ENCODE results near the gene JSRP1.
A peak's percentile ranks its signal among the peaks of the same experiment; 100 is the strongest.

JSRP1 gene, protein sequence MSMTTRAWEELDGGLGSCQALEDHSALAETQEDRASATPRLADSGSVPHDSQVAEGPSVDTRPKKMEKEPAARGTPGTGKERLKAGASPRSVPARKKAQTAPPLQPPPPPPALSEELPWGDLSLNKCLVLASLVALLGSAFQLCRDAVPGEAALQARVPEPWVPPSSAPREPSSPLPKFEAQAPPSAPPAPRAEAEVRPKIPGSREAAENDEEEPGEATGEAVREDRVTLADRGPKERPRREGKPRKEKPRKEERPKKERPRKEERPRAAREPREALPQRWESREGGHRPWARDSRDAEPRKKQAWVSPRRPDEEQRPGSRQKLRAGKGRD

DNA sequence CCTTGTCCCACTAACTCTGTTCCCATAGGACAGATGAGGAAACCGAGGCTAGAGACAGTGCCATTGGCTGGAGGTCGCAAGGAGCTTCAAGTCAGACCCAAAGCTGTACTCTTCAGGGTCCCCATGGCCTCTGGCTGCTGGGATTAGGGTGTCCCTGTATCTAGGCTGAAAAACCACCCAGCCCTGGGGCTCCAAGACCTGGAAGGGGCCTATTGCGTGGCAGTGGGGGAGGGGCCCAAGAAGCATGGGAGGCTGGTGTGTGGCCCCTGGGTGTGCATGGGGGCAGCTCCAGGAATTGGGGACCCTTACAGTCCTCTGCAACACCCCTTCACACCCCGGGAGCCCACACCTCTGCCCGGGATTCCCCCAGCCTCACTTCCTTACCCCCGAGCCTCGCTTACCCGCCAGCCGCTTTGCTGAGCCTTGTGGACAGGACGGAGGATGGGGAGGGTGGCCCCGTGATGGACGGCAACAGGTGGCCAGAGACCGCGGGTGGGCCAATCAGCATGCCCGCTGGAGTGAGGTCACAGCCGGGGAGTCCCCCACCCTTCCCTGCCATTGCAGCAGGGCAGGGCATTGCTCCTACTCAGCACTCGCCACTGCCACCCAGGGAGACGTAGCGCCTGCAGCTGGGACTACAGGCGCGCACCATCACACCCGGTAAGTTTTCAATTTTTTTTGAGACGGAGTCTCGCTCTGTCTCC is at the start of gene JSRP1:
Gene JSRP1 (minus strand): TSS at position 436 of the 704 bp plus-strand sequence. CDS start 1,103 bp downstream, outside the sequence.
- Histone ChIP-seq H3K4me3 (ENCODE audit: low read depth in 1 of 5, low read length in 5 of 5) (no peak within 1 kb of the TSS), H3K27ac (ENCODE audit: low read depth, low read length) (no peak within 1 kb of the TSS), H3K9ac (ENCODE audit: low read length in 5 of 5) (no peak within 1 kb of the TSS), H3K9me3 (ENCODE audit: control insufficient read depth in 5 of 5, low read length in 5 of 5) (no peaks in the 10 kb centered on the region), H3K27me3 (ENCODE audit: control insufficient read depth in 5 of 5, insufficient read depth in 4 of 5, low read length in 5 of 5) (peaks cover 26 to 29% (median 28%) of the 10 kb centered on the region in 5 donors), H3K36me3 (ENCODE audit: control insufficient read depth in 5 of 5, insufficient read depth in 5 of 5, low read length in 5 of 5) (no peaks in the 10 kb centered on the region), H3K4me1 (ENCODE audit: control insufficient read depth in 5 of 5, insufficient read depth in 5 of 5, low read length in 5 of 5) (peaks cover 0 to 29% (median 22%) of the 10 kb centered on the region in 5 donors)

DNA sequence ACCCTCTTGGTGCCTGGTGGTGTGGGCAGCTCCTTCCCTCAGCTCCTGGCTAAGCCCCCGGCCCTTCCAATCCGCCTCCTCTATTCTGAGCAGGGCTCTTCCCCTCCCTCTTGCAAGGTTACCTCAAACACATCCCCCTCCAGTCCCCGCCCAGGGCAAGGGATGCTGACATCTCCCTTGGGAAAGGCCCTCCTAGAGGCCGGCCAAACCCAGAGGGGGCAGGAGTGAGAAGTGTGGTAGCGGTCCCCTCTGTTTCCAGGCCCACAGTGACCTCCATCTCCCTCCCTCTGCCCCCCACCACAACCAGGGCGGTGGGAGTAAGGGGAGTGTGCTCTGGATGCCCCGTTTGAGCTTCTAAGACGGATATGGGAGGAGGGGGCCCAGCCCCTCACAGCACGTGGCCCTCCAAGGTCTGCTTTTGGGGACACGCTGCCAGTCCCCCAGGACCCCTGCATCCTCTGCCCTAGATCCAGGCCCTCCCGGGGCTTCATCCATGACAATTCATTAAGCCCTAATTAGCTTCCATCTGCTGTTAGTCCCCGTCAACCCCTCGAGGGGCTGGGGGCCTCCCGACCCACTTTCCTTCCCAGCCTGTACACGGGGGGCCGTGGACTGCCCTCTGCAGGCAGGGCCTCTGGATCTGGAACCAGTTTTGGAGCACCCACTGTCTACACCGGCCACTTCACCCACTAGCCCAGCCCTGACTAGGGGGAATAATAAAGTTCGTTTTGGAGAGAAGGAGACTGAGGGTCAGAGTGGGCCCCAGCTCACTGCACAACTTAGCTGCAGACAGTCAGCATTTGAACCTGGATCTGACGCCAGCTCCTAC is 49.4 kb upstream of the JSRP1 start:
- Histone ChIP-seq H3K36me3 (ENCODE audit: control insufficient read depth in 5 of 5, insufficient read depth in 5 of 5, low read length in 5 of 5) (no peaks in the 10 kb centered on the region), H3K4me3 (ENCODE audit: low read depth in 1 of 5, low read length in 5 of 5) (no peak overlapping the region), H3K4me1 (ENCODE audit: control insufficient read depth in 5 of 5, insufficient read depth in 5 of 5, low read length in 5 of 5) (peaks cover 0 to 20% (median 11%) of the 10 kb centered on the region in 5 donors), H3K9me3 (ENCODE audit: control insufficient read depth in 5 of 5, low read length in 5 of 5) (no peaks in the 10 kb centered on the region), H3K27me3 (ENCODE audit: control insufficient read depth in 5 of 5, insufficient read depth in 4 of 5, low read length in 5 of 5) (peaks cover 33 to 65% (median 56%) of the 10 kb centered on the region in 5 donors), H3K9ac (ENCODE audit: low read length in 5 of 5) (no peak overlapping the region), H3K27ac (ENCODE audit: low read depth, low read length) (no peak overlapping the region)

- Histone ChIP-seq H3K9ac (ENCODE audit: low read length in 5 of 5) (no peak overlapping the region), H3K4me1 (ENCODE audit: control insufficient read depth in 5 of 5, insufficient read depth in 5 of 5, low read length in 5 of 5) (peaks cover 0 to 18% (median 9%) of the 10 kb centered on the region in 5 donors), H3K36me3 (ENCODE audit: control insufficient read depth in 5 of 5, insufficient read depth in 5 of 5, low read length in 5 of 5) (no peaks in the 10 kb centered on the region), H3K9me3 (ENCODE audit: control insufficient read depth in 5 of 5, low read length in 5 of 5) (no peaks in the 10 kb centered on the region), H3K27ac (ENCODE audit: low read depth, low read length) (no peak overlapping the region), H3K27me3 (ENCODE audit: control insufficient read depth in 5 of 5, insufficient read depth in 4 of 5, low read length in 5 of 5) (peaks cover 22 to 53% (median 44%) of the 10 kb centered on the region in 5 donors), H3K4me3 (ENCODE audit: low read depth in 1 of 5, low read length in 5 of 5) (no peak overlapping the region)
Measured at GRCh38 chr19:2303211-2303798, 47.1 kb upstream of the JSRP1 start.

- no peaks in the 10 kb centered on the region for H3K9me3 ChIP-seq (ENCODE audit: control insufficient read depth in 5 of 5, low read length in 5 of 5)
- H3K27me3 ChIP-seq (ENCODE audit: control insufficient read depth in 5 of 5, insufficient read depth in 4 of 5, low read length in 5 of 5): peaks cover 21 to 49% (median 41%) of the 10 kb centered on the region in 5 donors
- H3K9ac ChIP-seq (ENCODE audit: low read length in 5 of 5): peak overlapping the region in 1 of 5 donors; percentile 35
- H3K4me1 ChIP-seq (ENCODE audit: control insufficient read depth in 5 of 5, insufficient read depth in 5 of 5, low read length in 5 of 5): peaks cover 0 to 13% (median 7%) of the 10 kb centered on the region in 5 donors
- H3K27ac ChIP-seq (ENCODE audit: low read depth, low read length): no peak overlapping the region
- H3K36me3 ChIP-seq (ENCODE audit: control insufficient read depth in 5 of 5, insufficient read depth in 5 of 5, low read length in 5 of 5): no peaks in the 10 kb centered on the region
- peak overlapping the region in 4 of 5 donors; percentile 11 to 49 (median 40) for H3K4me3 ChIP-seq (ENCODE audit: low read depth in 1 of 5, low read length in 5 of 5)
Measured at GRCh38 chr19:2302319-2303210, 46.3 kb upstream of the JSRP1 start.

DNA sequence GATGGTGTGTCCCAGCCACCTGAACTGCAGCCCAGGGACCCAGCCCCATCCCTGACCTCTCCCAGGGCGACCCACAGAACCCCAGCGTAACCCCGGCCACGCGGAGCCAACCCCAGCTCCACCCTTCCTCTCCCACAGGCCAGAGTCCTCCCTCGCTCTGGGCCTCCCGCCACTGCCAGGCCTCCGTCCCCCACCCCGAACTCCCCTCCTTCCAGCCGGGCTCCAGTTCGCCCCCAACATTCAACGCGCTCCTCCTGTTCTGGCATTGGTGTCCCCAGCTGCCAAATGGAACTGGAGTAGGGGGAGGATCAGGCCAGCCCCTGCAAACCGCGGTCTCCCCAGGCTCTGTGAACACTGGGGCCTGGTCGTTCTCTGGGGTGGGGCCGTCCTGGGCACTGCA is 44.3 kb upstream of the JSRP1 start:
- H3K27ac ChIP-seq (ENCODE audit: low read depth, low read length): no peak overlapping the region
- H3K36me3 ChIP-seq (ENCODE audit: control insufficient read depth in 5 of 5, insufficient read depth in 5 of 5, low read length in 5 of 5): no peaks in the 10 kb centered on the region
- peaks cover 9 to 40% (median 32%) of the 10 kb centered on the region in 5 donors for H3K27me3 ChIP-seq (ENCODE audit: control insufficient read depth in 5 of 5, insufficient read depth in 4 of 5, low read length in 5 of 5)
- no peaks in the 10 kb centered on the region for H3K9me3 ChIP-seq (ENCODE audit: control insufficient read depth in 5 of 5, low read length in 5 of 5)
- H3K9ac ChIP-seq (ENCODE audit: low read length in 5 of 5): no peak overlapping the region
- H3K4me3 ChIP-seq (ENCODE audit: low read depth in 1 of 5, low read length in 5 of 5): no peak overlapping the region
- peaks cover 0 to 12% (median 7%) of the 10 kb centered on the region in 5 donors for H3K4me1 ChIP-seq (ENCODE audit: control insufficient read depth in 5 of 5, insufficient read depth in 5 of 5, low read length in 5 of 5)

GRCh38 chr19:2296141-2296540 is 39.9 kb upstream of the JSRP1 start:
- Histone ChIP-seq H3K27me3 (ENCODE audit: control insufficient read depth in 5 of 5, insufficient read depth in 4 of 5, low read length in 5 of 5) (peaks cover 7 to 36% (median 31%) of the 10 kb centered on the region in 5 donors), H3K4me1 (ENCODE audit: control insufficient read depth in 5 of 5, insufficient read depth in 5 of 5, low read length in 5 of 5) (peaks cover 0 to 15% (median 13%) of the 10 kb centered on the region in 5 donors), H3K27ac (ENCODE audit: low read depth, low read length) (no peak overlapping the region)

DNA sequence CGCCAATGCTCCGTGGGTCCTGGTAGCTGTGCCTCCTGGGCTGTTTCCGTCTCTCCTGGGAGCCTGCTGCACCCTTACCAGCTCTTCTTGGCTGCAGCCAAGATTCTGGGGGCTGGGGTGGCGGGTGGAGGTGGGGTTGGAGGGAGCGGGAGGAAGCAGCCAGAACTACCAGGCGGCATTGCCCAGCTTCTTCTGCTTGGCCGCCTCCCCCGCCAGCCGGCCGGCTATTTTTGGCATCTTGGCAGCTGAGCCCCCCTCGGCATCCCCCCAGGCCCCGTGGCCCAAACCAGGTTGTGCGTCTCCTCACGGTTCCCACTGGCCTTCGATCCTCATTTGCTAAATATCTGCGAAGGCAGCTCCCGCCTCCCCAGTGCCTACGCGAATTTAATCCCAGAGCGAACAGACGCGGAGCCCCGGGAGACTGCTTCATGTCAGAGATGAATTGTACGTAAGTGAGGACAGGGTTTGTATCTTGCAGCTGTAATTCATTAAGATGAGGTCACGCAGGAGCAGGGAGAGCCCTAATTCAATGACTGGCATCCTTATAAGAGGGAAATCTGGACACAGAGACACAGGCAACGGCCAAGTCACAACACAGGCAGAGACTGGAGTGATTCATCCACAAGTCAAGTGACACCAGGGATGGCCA is 38.6 kb upstream of the JSRP1 start:
- H3K4me3 ChIP-seq (ENCODE audit: low read depth in 1 of 5, low read length in 5 of 5): peak overlapping the region in 1 of 5 donors; percentile 37
- no peak overlapping the region for H3K9ac ChIP-seq (ENCODE audit: low read length in 5 of 5)
- peaks cover 16 to 36% (median 33%) of the 10 kb centered on the region in 5 donors for H3K27me3 ChIP-seq (ENCODE audit: control insufficient read depth in 5 of 5, insufficient read depth in 4 of 5, low read length in 5 of 5)
- peaks cover 2 to 29% (median 25%) of the 10 kb centered on the region in 5 donors for H3K4me1 ChIP-seq (ENCODE audit: control insufficient read depth in 5 of 5, insufficient read depth in 5 of 5, low read length in 5 of 5)
- H3K9me3 ChIP-seq (ENCODE audit: control insufficient read depth in 5 of 5, low read length in 5 of 5): no peaks in the 10 kb centered on the region
- no peaks in the 10 kb centered on the region for H3K36me3 ChIP-seq (ENCODE audit: control insufficient read depth in 5 of 5, insufficient read depth in 5 of 5, low read length in 5 of 5)
- no peak overlapping the region for H3K27ac ChIP-seq (ENCODE audit: low read depth, low read length)

More at GRCh38 chr19:2296141-2296540, 39.9 kb upstream of the JSRP1 start:
- no peak overlapping the region for H3K9ac ChIP-seq (ENCODE audit: low read length in 5 of 5)
- H3K9me3 ChIP-seq (ENCODE audit: control insufficient read depth in 5 of 5, low read length in 5 of 5): no peaks in the 10 kb centered on the region
- H3K4me3 ChIP-seq (ENCODE audit: low read depth in 1 of 5, low read length in 5 of 5): no peak overlapping the region
- no peaks in the 10 kb centered on the region for H3K36me3 ChIP-seq (ENCODE audit: control insufficient read depth in 5 of 5, insufficient read depth in 5 of 5, low read length in 5 of 5)

GRCh38 chr19:2291185-2291751 is 35.1 kb upstream of the JSRP1 start:
- H3K9me3 ChIP-seq (ENCODE audit: control insufficient read depth in 5 of 5, low read length in 5 of 5): no peaks in the 10 kb centered on the region
- H3K9ac ChIP-seq (ENCODE audit: low read length in 5 of 5): no peak overlapping the region
- H3K4me1 ChIP-seq (ENCODE audit: control insufficient read depth in 5 of 5, insufficient read depth in 5 of 5, low read length in 5 of 5): peaks cover 2 to 42% (median 29%) of the 10 kb centered on the region in 5 donors
- no peaks in the 10 kb centered on the region for H3K36me3 ChIP-seq (ENCODE audit: control insufficient read depth in 5 of 5, insufficient read depth in 5 of 5, low read length in 5 of 5)
- peak overlapping the region in 3 of 5 donors; percentile 50 to 65 (median 57) for H3K4me3 ChIP-seq (ENCODE audit: low read depth in 1 of 5, low read length in 5 of 5)
- peaks cover 28 to 52% (median 45%) of the 10 kb centered on the region in 5 donors for H3K27me3 ChIP-seq (ENCODE audit: control insufficient read depth in 5 of 5, insufficient read depth in 4 of 5, low read length in 5 of 5)
- no peak overlapping the region for H3K27ac ChIP-seq (ENCODE audit: low read depth, low read length)
